Ramos (cell line): ENCODE results near the gene TC2N.
"Not testable (repeated sequence)": the region's sequence is repeated elsewhere in the genome, so short reads cannot be mapped to it uniquely, and the experiment has no call there.

Source experiments
- in situ Hi-C: fragments of 300-500 bp; cut with MboI; formaldehyde crosslinking; loops from one replicate; pipeline ENCODE4 v1.14.3; 2022; ENCODE audit warnings: low sequenced_read_pairs; ENCODE audit not compliant: unreplicated experiment

TC2N gene

GRCh38 chr14:91871401-91871800 is 4.1 kb upstream of the TC2N start:
- in situ Hi-C loops: not testable (repeated sequence)

GRCh38 chr14:91870890-91871289 is 3.6 kb upstream of the TC2N start:
- in situ Hi-C loops: no loop called here

GRCh38 chr14:91870001-91870400 is 2.7 kb upstream of the TC2N start:
- in situ Hi-C loops: no loop called here

GRCh38 chr14:91869556-91869955 is 2.2 kb upstream of the TC2N start:
- in situ Hi-C loops: no loop called here

- in situ Hi-C loops: no loop called here
Observed at GRCh38 chr14:91866511-91867295, 633 bp downstream of the TC2N start.

GRCh38 chr14:91866061-91866460 is 1.3 kb downstream of the TC2N start:
- in situ Hi-C loops: no loop called here

- in situ Hi-C loops: no loop called here
Observed at GRCh38 chr14:91862417-91862816, 4.9 kb downstream of the TC2N start.

GRCh38 chr14:91861091-91861490 is 6.2 kb downstream of the TC2N start:
- in situ Hi-C loops: no loop called here

GRCh38 chr14:91860238-91860637 is 7.1 kb downstream of the TC2N start:
- in situ Hi-C loops: no loop called here

- in situ Hi-C loops: no loop called here
Observed at GRCh38 chr14:91858536-91859275, 8.6 kb downstream of the TC2N start.

GRCh38 chr14:91857614-91858013 is 9.7 kb downstream of the TC2N start:
- in situ Hi-C loops: no loop called here

- in situ Hi-C loops: no loop called here
Observed at GRCh38 chr14:91854327-91854934, 12.9 kb downstream of the TC2N start.

GRCh38 chr14:91851563-91851962 is 15.8 kb downstream of the TC2N start:
- in situ Hi-C loops: no loop called here

GRCh38 chr14:91848504-91849001 is 18.8 kb downstream of the TC2N start:
- in situ Hi-C loops: no loop called here

- in situ Hi-C loops: no loop called here
Observed at GRCh38 chr14:91847693-91848092, 19.6 kb downstream of the TC2N start.

- in situ Hi-C loops: no loop called here
Observed at GRCh38 chr14:91845652-91846051, 21.7 kb downstream of the TC2N start.

GRCh38 chr14:91845056-91845455 is 22.3 kb downstream of the TC2N start:
- in situ Hi-C loops: not testable (repeated sequence)

- in situ Hi-C loops: no loop called here
Observed at GRCh38 chr14:91844029-91844428, 23.3 kb downstream of the TC2N start.

GRCh38 chr14:91843437-91843836 is 23.9 kb downstream of the TC2N start:
- in situ Hi-C loops: no loop called here

- in situ Hi-C loops: no loop called here
Observed at GRCh38 chr14:91841065-91841464, 26.3 kb downstream of the TC2N start.

- in situ Hi-C loops: no loop called here
Observed at GRCh38 chr14:91839749-91840148, 27.6 kb downstream of the TC2N start.
